ENCODE data around the gene ATP11B.

- TF ChIP-seq CTCF (conservative IDR thresholded peaks at IDR 0.05 in 1 of 2, IDR thresholded peaks at IDR 0.05 in 1 of 2; ENCODE audit: low read depth in 1 of 2, low read length in 2 of 2), result no peak
- TF ChIP-seq EZH2 (IDR thresholded peaks at IDR 0.05; ENCODE audit: low read length, missing control alignments), result no peak
Observed at GRCh38 chr3:182790612-182791011, 2.7 kb upstream of the ATP11B start.
